ELR (cell line): Measurements from ENCODE around the gene ASS1.
A peak's percentile ranks its signal among the peaks of the same experiment; 100 is the strongest.
"Not testable (repeated sequence)": the region's sequence is repeated elsewhere in the genome, so short reads cannot be mapped to it uniquely, and the experiment has no call there.

Experiments
- DNase-seq: peaks from one replicate; pipeline ENCODE4 v3.0.0-alpha.2; 2015; ENCODE audit warnings: low read depth

The ASS1 gene

DNA sequence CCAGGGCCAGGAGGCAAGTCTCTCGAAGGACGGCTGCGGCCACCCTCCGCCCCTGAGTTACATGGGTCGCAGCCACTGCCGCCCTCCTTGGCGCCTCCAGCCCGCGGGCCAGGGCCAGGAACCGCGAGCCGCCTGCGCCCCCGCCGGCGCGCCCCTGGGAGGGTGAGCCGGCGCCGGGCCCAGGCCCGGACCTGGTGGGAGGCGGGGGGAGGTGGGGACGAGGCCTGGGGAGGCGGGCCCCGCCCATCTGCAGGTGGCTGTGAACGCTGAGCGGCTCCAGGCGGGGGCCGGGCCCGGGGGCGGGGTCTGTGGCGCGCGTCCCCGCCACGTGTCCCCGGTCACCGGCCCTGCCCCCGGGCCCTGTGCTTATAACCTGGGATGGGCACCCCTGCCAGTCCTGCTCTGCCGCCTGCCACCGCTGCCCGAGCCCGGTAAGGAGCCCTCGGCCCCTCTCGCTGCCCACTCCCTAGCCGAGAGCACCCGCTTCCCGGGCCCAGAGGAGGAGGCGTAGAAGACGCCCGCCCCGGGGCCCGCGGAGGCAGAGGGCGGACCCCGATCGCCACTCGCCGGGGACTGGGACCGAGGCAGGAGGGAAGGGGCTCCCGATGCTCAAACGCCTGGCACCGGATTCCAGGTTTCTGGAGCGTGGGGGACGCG, at the start of gene ASS1:
Gene ASS1 (plus strand): TSS at position 397 of the 657 bp plus-strand sequence. CDS start 7,268 bp downstream, outside the sequence.
- DNase-seq, result peak; percentile 39

DNA sequence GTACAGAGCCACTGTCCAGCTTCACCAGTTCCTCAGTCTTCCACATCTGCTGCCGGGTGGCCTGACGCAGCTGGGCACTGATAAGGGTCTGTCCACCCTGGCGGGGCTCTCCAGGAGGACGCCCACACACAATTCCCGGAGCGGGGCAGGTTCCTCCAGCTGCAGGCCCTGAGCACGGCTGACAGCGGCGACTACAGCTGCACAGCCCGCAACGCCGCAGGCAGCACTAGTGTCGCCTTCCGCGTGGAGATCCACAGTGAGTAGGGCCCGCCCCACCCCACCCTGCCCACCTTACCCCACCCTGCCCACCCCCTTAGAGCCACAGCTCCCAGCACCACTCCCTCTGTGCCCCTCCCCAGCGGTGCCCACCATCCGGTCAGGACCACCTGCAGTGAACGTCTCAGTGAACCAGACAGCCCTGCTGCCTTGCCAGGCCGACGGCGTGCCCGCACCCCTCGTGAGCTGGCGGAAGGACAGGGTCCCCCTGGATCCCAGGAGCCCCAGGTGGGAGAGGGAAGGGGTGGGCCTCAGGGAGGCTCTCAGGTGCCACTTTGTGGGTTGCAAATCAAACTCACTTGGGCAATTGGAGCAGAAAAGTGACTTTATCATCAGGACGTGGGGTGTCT, 48.8 kb upstream of the ASS1 start:
- DNase-seq, result no peak

DNA sequence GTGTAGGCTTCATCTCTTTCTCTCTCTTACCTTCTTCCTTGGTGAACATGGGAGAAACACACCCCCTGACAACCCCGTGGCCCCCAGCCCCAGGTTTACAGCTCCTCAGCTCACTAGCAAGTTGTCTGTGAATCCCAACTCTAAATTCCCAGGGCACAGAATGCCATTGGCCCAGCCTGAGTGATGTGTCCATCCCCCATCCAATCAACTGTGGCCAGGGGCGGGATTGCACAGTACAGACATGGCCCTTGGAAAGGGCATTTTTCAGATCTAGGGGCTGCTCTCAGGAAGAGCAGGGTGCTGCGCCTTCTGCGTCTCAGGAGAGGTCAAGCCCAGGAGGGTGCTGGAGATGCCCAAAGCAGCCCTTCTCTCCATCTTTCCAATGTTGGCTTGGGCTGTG, 48.2 kb upstream of the ASS1 start:
- no peak for DNase-seq

DNA sequence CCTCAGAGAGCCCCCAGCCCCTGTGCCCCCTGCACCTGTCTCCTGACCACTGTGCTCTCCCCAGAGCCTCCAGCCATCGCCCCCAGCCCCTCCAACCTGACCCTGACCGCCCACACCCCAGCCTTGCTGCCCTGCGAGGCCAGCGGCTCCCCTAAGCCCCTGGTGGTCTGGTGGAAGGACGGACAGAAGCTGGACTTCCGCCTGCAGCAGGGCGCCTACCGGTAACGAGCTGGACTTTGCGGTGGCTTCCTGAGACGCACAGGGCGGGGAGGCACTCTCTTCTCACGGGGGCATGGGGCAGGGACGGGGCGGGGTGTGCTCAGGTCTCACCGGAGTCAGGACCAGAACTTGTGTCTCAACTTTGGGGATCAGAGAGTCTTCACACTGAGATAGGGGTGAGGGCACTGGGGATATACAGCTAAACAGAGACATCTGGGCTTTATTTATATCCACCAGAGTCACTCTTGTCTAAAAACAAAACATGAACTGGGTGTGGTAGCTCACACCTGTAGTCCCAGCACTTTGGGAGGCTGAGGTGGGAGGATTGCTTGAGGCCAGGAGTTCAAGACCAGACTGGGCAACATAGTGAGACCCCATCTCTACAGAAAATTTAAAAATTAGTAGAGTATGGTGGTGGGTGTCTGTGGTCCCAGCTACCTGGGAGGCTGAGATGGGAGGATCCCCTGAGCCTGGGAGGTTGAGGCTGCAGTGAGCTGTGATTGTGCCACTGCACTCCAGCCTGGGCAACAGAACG, 46.1 kb upstream of the ASS1 start:
- no peak for DNase-seq

DNA sequence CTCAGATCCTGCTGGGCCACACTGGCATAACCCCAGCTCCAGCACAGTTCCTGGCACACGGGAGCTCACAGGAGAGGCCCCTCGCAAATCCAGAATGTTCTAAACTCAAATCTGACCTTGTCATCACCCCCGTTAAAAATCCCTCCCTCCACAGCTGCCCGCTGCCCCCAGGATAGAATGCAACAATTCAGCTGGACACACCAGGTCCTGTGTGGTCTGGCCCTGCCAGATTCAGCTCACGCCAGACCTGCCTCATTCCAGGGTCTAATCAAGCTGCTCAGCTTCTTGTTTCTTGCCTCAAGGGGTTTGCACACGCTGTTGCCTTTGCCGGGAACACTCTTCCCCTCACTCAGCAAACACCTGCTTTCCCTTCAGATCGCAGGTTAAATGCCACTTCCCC, 45.0 kb upstream of the ASS1 start:
- no peak for DNase-seq

DNA sequence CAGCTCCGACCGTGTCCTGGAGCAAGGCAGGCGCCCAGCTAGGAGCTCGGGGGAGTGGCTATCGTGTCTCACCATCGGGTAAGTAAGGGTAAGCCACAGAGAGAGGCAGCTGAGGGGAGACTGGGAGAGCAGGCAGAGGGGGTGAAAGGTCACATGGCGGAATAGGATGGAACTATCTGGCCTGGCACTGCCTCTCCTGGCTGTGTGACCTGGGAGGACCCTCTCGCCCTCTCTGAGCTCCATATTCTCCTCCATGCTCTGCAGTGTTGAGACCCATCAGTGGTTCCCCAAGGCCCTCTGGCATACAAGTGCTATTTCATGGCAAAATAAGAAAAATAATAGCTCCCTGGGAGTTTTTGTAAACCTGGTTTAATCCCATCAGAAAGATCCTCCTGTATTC, 43.9 kb upstream of the ASS1 start:
- no peak for DNase-seq

DNA sequence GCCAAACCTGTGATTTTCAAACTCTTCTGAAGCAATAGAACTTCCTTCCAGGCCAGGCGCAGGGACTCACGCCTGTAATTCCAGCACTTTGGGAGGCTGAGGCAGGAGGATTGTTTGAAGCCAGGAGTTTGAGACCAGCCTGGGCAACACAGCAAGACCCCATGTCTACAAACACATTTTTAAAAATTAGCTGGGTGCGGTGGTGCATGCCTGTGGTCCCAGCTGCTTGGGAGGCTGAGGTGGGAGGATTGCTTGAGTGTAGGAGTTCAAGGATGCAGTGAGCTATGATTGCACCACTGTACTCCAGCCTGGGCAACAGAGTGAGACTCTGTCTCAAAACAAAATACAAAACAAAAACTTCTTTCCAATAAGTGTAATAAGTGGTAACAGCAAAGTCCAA, 43.0 kb upstream of the ASS1 start:
- not testable (repeated sequence) for DNase-seq

DNA sequence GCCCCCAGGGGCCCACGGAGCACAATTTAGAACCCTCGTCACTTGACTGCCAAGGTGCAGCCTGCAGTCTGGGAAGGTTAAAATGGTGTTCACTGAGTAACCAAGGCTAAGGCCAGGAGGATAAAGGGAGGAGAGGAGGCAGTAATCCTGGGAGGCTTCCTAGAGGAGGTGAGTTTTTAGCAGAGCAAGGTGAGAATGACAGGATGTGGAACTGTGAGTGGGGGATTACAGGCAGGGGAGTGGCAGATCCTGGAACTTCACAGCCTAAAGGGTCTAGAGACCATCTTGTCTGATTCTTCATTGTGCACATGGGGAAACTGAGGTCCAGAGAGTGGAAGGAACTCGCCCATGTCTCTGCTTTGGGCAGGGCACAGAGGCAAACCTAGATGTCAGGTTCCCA, 42.5 kb upstream of the ASS1 start:
- no peak for DNase-seq

DNA sequence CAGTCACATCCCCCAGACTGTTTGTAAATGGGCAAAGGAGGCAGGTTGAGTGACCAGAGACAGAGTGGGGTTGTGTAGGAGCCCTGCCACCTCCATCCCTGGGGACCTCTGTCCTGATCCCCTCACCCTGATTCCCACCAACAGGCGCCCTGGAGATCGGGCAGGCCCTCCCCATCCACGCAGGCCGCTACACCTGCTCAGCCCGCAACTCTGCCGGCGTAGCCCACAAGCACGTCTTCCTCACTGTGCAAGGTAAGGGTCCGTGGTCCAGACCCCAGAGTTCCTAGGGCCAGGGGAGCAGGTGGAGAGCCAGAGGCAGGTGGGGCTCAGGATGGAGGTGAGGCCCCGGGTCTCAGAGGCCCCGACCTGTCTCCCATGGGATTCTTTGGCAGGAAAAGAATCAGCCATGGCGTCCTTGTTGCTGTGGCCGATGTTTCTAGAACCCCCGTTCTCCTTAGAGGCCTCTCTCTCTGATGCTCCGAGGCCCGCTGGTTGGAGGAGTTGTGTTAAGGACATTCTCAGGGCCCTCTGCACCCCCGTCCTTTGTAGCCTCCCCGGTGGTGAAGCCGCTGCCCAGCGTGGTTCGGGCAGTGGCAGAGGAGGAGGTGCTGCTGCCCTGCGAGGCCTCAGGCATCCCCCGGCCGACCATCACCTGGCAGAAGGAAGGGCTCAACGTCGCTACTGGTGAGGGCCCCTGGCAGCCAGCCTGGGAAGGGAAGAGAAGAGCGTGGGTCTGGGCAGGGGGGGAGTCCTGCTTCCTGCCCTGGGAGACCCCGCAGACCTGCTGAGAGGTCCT, 41.9 kb upstream of the ASS1 start:
- DNase-seq, result no peak

DNA sequence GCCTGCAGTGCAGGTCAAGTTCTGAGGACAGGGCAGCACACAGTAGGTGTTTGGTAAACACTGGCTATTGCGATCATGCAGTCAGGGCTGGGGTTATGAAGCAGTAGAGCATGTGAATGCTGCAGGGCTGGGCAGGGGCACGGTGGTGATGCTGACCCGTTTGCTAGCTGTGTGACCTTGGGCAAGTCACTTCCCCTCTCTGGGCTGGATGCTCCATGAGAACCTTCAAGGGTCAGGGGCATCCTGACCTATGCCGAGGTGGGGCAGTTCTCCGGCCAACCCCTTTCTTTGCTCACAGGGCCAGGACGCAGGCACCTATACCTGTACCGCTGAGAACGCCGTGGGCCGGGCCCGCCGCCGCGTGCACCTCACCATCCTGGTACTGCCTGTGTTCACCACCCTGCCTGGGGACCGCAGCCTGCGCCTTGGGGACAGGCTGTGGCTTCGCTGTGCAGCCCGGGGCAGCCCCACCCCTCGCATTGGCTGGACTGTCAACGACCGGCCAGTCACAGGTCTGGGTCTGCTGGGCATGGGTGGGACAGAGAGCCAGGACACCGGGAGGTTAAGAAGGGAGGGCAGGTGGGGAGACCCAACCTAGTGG, 39.0 kb upstream of the ASS1 start:
- no peak for DNase-seq

DNA sequence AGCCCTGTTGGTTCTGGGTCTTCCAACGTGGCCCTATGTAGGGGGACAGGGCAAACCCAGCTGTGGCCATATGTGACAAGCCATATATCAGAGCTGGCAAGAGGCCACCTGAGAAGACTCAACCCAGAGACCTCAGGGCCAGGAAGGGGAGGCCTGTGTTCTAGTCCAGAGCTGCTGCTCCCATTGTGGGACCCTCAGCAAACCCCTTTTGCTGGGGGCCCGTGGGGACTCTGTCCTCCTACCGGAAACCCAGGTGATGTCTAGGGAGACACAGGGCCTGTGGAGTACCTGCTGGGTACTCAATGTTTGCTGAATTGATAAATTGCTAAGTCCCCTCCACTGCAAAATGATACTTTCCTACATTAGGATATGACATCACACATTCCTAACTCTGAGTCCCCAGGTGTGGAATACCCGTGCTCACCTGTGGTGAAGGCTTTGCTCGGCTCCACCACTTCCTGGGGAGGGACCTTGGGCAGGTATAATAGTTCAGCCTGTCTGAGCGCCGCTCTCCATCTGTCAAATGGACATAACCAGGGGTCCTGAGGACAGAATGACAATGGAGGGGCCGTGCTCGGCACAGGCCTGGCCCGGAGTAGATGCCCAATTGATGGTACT, 38.4 kb upstream of the ASS1 start:
- no peak for DNase-seq

DNA sequence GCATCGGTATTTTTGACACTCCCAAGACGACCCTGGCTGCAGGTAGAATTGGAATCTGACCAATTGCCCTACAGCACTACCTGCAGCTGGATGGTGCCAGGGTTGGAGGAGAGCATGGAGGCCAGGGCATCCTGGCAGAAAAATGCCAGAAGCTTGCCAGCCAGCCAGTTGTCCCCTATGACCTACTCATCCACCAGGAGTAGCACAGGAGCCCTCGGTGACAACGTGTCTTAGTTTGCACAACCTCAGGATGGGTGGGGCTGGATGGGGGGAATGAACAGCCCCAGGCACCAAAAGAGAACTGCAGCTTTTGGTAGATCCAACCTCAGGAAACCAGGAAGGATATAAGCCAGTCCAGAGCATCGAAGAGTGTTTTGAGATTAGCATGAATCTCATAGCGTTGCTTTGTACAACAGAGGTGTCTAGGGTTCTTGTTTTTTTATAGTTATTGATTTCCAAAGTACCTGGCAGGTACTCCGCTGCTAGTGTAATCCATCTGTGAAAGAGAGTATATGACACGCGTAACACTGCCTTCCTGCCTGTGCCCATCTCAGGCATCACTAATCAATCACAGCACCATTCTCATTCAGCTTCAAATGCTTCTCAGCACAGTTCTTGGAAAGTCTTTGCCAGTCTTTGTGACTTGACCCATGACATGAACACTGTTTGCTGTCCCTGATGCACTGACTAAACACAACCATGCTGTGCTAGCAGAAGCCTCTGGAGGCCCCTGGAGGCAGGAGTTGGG, 36.7 kb upstream of the ASS1 start:
- no peak for DNase-seq

DNA sequence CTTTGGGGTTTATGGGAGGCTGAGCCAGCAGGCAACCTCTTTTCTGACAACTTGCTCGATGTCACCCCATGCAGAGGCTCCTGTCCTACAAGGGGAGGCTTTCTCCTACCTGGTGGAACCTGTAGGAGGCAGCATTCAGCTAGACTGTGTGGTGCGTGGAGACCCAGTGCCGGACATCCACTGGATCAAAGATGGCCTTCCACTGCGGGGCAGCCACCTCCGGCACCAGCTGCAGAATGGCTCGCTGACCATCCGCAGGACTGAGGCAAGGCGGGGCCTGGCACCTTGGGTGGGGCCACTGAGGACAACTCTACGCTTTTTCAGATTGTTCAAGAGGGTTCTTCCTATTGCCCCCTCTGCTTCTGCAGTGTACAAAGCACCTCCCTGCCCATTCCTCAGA, 36.1 kb upstream of the ASS1 start:
- DNase-seq, result no peak

DNA sequence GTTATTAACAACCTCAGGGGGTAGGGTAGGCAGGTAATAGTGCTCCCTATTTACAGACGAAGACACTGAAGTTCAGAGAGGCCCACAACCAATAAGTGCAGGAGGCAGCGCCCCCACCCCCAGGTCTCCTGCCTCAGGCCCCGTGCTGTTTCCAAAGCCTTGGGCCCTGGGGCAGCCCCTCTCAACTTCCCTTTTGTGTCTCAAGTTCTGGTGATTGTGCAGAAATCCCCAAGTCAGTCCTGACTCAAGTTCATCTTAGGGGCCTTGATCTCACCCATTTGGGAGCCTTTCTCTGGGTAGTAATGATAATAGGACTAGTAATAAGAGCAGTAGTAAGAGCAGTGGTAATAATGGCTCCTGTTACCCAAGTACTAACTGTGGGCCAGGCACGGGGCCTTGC, 35.5 kb upstream of the ASS1 start:
- no peak for DNase-seq

DNA sequence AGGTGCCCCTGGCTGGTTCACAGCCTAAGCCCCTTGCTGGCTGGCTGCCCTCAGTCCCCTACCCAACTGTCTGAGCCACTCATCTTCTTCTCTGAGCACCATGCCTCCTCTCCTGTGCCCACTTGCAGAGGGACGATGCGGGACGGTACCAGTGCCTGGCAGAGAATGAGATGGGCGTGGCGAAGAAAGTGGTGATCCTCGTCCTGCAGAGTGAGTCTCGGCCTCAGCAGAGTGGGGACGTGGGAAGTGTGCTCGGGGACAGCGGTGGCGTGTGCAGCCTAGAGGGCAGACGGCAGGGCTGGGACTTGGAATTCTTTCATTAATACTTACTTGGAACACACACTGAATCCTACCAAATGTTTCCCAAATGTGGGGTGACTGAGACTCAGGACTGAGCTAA, 34.3 kb upstream of the ASS1 start:
- no peak for DNase-seq

DNA sequence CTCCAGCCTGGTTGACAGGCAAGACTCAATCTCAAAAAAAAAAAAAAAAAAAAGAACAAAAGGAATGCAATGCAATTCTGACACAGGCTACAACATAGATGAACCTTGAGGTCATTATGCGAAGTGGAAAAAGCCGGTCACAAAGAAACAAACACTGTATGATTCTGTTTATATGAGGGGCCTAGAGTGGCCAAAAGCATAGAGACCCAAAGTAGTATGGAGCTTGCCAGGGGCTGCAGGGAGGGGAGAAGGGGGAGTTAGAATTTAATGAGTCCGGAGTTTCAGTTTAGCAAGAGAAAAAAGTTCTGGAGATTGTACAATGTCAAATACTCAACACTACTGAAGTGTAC, 33.2 kb upstream of the ASS1 start:
- DNase-seq, result no peak

DNA sequence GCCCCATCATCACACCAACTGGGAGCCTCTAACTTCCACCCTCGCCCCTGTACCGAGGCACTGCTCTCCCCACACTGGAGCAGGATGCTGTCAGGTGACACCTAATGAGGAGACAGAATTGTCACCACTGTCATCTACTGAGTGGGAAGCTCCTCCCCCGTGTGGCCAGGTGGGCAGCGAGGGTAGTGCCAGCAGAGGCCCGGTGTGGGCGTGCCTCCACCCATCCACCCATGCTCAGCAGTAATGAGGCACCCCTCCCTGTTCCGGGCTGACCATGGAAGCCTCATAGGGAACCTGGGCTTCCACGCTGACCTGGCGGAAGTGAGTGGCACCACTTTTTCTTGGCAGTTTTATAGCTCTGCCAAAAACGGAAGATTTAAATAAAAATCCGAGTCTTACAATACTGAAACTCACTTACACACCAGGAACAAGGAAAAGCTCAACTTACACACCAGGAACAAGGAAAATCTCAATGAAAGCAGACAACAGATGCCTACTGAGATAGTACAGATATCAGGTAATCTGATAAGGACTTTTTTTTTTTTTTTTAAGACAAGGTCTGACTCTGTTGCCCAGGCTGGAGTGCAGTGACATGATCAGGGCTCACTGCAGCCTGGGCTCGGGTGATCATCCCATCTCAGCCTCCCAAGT, 30.6 kb upstream of the ASS1 start:
- no peak for DNase-seq

DNA sequence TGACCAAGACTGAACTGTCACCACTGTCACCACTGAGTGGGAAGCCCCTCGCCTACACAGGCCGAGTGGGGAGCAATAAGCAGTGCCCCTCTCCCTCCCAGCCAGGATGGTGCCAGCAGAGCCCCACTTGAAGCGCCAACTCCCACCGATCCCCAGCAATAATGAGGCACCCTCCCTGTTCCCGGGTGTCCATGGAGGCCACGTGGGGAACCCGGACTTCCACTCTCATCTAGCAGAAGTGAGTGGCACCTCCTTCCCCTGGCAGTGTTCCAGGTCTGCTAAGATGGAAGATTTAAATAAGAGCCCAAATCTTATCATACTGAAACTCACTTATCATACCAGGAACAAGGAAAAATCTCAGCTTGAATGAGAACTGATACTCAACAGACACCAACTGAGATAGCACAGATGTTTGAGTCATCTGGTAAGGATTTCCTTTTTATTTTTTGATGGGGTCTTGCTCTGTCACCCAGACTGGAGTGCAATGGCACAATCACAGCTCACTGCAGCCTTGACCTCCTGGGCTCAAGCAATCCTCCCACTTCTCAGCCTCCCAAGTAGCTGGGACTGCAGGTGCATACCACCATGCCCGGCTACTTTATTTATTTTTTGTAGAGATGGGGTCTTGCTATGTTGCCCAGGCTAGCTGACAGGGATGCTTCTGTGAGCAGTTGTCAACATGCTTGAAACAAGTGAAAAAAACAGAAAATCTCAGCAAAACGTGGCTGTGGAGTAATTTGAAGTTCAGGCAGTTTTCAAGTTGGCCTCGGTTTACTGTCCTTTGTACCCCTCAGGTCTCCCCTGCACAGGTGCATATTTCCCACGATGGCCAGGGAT, 29.6 kb upstream of the ASS1 start:
- no peak for DNase-seq

DNA sequence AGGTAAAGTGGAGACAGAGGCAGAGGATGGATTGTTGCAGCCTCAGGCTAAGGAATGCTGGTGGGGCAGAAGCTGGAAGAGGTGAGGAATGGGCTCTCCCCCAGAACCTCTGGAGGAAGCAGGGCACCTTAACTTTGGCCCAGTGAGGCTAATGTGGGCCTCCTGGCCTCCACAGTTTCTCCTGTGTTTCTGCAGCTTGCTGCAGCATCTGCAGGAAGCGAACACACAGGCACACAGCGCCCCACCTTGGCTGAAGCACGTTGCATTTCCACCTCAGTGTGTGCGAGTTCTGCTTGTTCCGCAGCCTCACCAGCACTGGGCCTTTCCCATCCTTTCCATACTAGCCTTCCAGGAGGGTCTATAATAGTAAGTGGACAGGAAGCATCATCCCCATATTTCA, 27.2 kb upstream of the ASS1 start:
- DNase-seq, result no peak

DNA sequence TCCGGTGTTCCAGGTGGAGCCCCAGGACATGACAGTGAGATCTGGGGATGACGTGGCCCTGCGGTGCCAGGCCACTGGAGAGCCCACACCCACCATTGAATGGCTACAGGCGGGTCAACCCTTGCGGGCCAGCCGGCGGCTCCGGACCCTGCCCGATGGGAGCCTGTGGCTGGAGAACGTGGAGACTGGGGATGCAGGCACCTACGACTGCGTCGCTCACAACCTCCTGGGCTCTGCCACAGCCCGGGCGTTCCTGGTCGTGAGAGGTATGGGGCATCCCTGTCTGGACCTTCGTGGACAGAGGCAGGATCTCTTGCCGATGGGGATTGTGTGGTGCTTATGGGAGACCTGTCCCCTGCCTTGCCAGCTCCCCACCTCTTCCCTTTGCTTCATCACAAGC, 26.0 kb upstream of the ASS1 start:
- DNase-seq, result no peak
